A673 (cell line): ENCODE measurements around the gene DIMT1. TPM values are rescaled to one million over a fixed set of nuclear protein-coding genes. Genes with fewer than 3 reads are reported as not detected.
A peak's percentile ranks its signal among the peaks of the same experiment; 100 is the strongest.

ENCODE experiments used
- BruUV-seq: library from RNA; stranded (reverse); fragments of 400-500 nt; replicated peaks from 2 replicates; lab custom pipeline; 2021; lab: Mats Ljungman, UMichigan
- CTCF ChIA-PET: fragments of 300-600 bp; sonication (Branson Sonifier 250); formaldehyde crosslinking; loops from one replicate; lab custom pipeline; 2022; ENCODE audit warnings: antibody characterized with exemption; lab: Charles Lee
- POLR2A ChIA-PET: fragments of 300-600 bp; sonication (Branson Sonifier 250); formaldehyde crosslinking; loops from one replicate; lab custom pipeline; 2022; ENCODE audit warnings: antibody characterized with exemption; ENCODE audit not compliant: low non-redundant PET; lab: Charles Lee
- DNase-seq: peaks from one replicate; pipeline ENCODE4 v3.0.0-alpha.2; 2015; ENCODE audit warnings: low spot score
- H3K27ac ChIP-seq: fragments of 200-600 bp; sonication (generic); 2 replicates; pipeline ENCODE4 v1.5.1; 2016; ENCODE audit warnings: mixed run types, low read depth, mild to moderate bottlenecking, mixed read lengths, antibody characterized with exemption, low read length; ENCODE audit not compliant: poor library complexity, severe bottlenecking
- H3K27me3 ChIP-seq: fragments of 200-600 bp; sonication (generic); replicated peaks from 2 replicates; pipeline ENCODE4 v1.6.1; 2017; ENCODE audit warnings: mixed run types, low read depth, mild to moderate bottlenecking, mixed read lengths, antibody characterized with exemption, low read length; ENCODE audit not compliant: insufficient read depth, poor library complexity
- H3K36me3 ChIP-seq: fragments of 200-600 bp; sonication (generic); 2 replicates; pipeline ENCODE4 v1.6.1; 2016; ENCODE audit warnings: mixed run types, mild to moderate bottlenecking, mixed read lengths, antibody characterized with exemption, low read length; ENCODE audit not compliant: insufficient read depth, poor library complexity, severe bottlenecking
- H3K4me1 ChIP-seq: fragments of 200-600 bp; sonication (generic); 2 replicates; pipeline ENCODE4 v1.6.1; 2017; ENCODE audit warnings: mixed run types, mild to moderate bottlenecking, mixed read lengths, antibody characterized with exemption, low read length; ENCODE audit not compliant: insufficient read depth, poor library complexity, severe bottlenecking
- H3K4me3 ChIP-seq: fragments of 200-600 bp; sonication (generic); 2 replicates; pipeline ENCODE4 v1.5.1; 2016; ENCODE audit warnings: low read depth, mixed run types, mild to moderate bottlenecking, mixed read lengths, low read length; ENCODE audit not compliant: poor library complexity, severe bottlenecking
- H3K9me3 ChIP-seq: fragments of 200-600 bp; sonication (generic); 2 replicates; pipeline ENCODE4 v1.6.1; 2016; ENCODE audit warnings: mixed run types, low read depth, mild to moderate bottlenecking, mixed read lengths, antibody characterized with exemption, low read length; ENCODE audit not compliant: poor library complexity, severe bottlenecking
- CTCF ChIP-seq: fragments of 300-800, 200-600 bp; sonication (generic); conservative IDR thresholded peaks from 2 replicates; pipeline ENCODE4 v1.5.1; 2017; ENCODE audit warnings: low read depth, mild to moderate bottlenecking, antibody characterized with exemption, low read length, moderate library complexity, mixed read lengths
- EZH2 ChIP-seq: fragments of 200-600 bp; sonication (generic); IDR thresholded peaks from 2 replicates; pipeline ENCODE4 v1.6.1; 2017; ENCODE audit warnings: borderline replicate concordance, low read depth, mild to moderate bottlenecking, mixed read lengths, antibody characterized with exemption, low read length; ENCODE audit not compliant: poor library complexity, severe bottlenecking
- intact Hi-C: fragments of 100-400 bp; cut with micrococcal nuclease; formaldehyde crosslinking; loops from one replicate; pipeline ENCODE4 v1.10.0; 2022; ENCODE audit not compliant: unreplicated experiment
- total RNA-seq: library from RNA; stranded (reverse); gene quantifications from 2 replicates; pipeline ENCODE4 v1.2.3, GENCODE V29; 2021

DIMT1 gene
- total RNA-seq, 1 experiment from 2014 or later: 55.1 TPM

DNA sequence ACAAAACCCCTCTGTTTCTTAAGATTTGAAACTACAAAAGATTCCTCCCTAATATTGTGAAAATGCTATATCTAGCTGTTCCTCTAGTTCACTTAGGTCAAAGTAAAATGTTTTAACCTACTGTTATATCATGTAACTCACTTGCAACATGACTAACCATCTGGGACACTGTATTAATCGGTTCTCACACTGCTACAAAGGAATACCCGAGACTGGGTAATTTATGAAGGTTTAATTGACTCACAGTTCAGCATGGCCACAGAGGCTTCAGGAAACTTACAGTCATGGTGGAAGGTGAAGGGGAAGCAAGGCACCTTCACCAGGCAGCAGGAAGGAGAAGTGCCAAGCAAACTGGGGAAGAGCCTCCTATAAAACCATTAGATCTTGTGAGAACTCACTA lies 34.7 kb downstream of the DIMT1 start:
- no peak for DNase-seq
- Histone ChIP-seq H3K4me3 (no peak overlapping the region), H3K27ac (no peak overlapping the region), H3K4me1 (no peaks in the 10 kb centered on the region), H3K27me3 (no peaks in the 10 kb centered on the region), H3K9me3 (peaks cover 8% of the 10 kb centered on the region), H3K36me3 (peaks cover 50% of the 10 kb centered on the region)
- CTCF ChIA-PET: no interaction called here
- no TSS peak for BruUV-seq
- POLR2A ChIA-PET: no interaction called here
- TF ChIP-seq CTCF: no peak
- TF ChIP-seq EZH2: no peak
- intact Hi-C loops: no loop called here

- no TSS peak for BruUV-seq
- Histone ChIP-seq H3K27ac (no peak overlapping the region), H3K36me3 (peaks cover 50% of the 10 kb centered on the region), H3K4me3 (no peak overlapping the region), H3K27me3 (no peaks in the 10 kb centered on the region), H3K4me1 (no peaks in the 10 kb centered on the region), H3K9me3 (peaks cover 8% of the 10 kb centered on the region)
- CTCF ChIA-PET: no interaction called here
- intact Hi-C loops: no loop called here
- TF ChIP-seq EZH2 (no peak), CTCF (no peak)
- DNase-seq: no peak
- POLR2A ChIA-PET: no interaction called here
Observed at GRCh38 chr5:62362701-62363100, 41.0 kb downstream of the DIMT1 start.

GRCh38 chr5:62354028-62354874 lies 49.5 kb downstream of the DIMT1 start:
- no TSS peak for BruUV-seq
- intact Hi-C loops: no loop called here
- peak; percentile 57 for DNase-seq
- POLR2A ChIA-PET: no interaction called here
- H3K4me1 ChIP-seq: no peaks in the 10 kb centered on the region
- H3K27ac ChIP-seq: no peak overlapping the region
- H3K27me3 ChIP-seq: no peaks in the 10 kb centered on the region
- H3K4me3 ChIP-seq: no peak overlapping the region
- H3K9me3 ChIP-seq: no peaks in the 10 kb centered on the region
- TF ChIP-seq EZH2: no peak
- peak; percentile 65 for TF ChIP-seq CTCF
- H3K36me3 ChIP-seq: peaks cover 44% of the 10 kb centered on the region
- CTCF ChIA-PET: no interaction called here
